Right atrium auricular region (tissue), 2 donors: ENCODE measurements around the gene CLEC17A. TPM values are rescaled to one million over a fixed set of nuclear protein-coding genes. Genes with fewer than 3 reads are reported as not detected.
"Not testable (repeated sequence)": the region's sequence is repeated elsewhere in the genome, so short reads cannot be mapped to it uniquely, and the experiment has no call there.

Experiments
- DNase-seq: peaks from one replicate; pipeline ENCODE4 v3.0.0-alpha.2; 2019; ENCODE audit warnings: low spot score
- H3K27ac ChIP-seq, 2 donors: fragments of 200-600 bp; sonication (generic); 1 replicate in 1 of 2; 2 replicates in 1 of 2; pipeline ENCODE4 v1.5.1; 2016 to 2019
- H3K27me3 ChIP-seq, 2 donors: fragments of 200-600 bp; sonication (generic); one replicate each; pipeline versions ENCODE4 v1.5.1 to v1.6.0; 2017 to 2019
- H3K36me3 ChIP-seq: fragments of 200-600 bp; sonication (generic); one replicate; pipeline ENCODE4 v1.5.1; 2016
- H3K4me1 ChIP-seq, 2 donors: fragments of 200-600 bp; sonication (generic); one replicate each; pipeline versions ENCODE4 v1.5.1 to v1.6.0; 2017 to 2019
- H3K4me3 ChIP-seq, 2 donors: fragments of 200-600 bp; sonication (generic); 1 replicate in 1 of 2; 2 replicates in 1 of 2; pipeline ENCODE4 v1.5.1; 2017 to 2019; ENCODE audit warnings: mild to moderate bottlenecking in 1 of 2, moderate library complexity in 1 of 2
- H3K9me3 ChIP-seq, 2 donors: fragments of 200-600 bp; sonication (generic); one replicate each; pipeline ENCODE4 v1.5.1; 2019
- total RNA-seq, 2 donors: library from RNA; depleted of rRNA; stranded (reverse); fragments of >200 nt; gene quantifications; one replicate each; pipeline ENCODE4 v1.1.0, GENCODE V29; 2016
- TF ChIP-seq, protein P1 (sequence below), 2 donors: fragments of 200-600 bp; sonication (generic); IDR thresholded peaks; one replicate each; pipeline ENCODE4 v1.5.1; 2019; ENCODE audit warnings: antibody characterized with exemption in 2 of 2

CLEC17A gene
- total RNA-seq, 2 donors from 2014 or later, result not detected

DNA sequence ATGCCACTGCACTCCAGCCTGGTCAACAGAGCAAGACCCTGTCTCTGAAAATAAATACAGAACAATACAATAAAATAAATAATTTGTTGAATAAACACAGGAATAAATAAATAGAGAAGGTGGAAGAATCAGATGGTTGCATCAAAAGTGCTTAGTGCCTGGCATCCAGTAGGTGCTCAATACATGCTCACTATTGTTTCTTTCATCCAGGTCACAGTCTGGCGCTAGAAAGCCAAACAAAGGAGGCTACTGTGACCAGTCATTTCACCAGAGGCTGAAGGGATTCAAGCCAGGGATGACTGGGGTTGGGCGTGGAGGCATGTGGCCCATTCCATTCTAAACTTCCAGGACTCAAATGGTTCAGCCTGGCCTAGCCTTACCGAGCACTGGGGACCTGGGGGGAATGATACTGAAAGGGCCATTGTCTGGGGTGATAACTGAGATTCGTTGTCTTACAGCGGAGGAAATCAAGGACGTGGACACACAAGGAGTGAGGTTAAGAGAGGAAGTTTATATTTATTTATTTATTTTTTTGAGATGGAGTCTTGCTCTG, 7.4 kb upstream of the CLEC17A start:
- no peak for DNase-seq
- H3K27ac ChIP-seq, result no peak overlapping the region
- no peaks in the 10 kb centered on the region for H3K9me3 ChIP-seq
- H3K4me3 ChIP-seq, result no peak overlapping the region
- TF ChIP-seq, protein P1, sequence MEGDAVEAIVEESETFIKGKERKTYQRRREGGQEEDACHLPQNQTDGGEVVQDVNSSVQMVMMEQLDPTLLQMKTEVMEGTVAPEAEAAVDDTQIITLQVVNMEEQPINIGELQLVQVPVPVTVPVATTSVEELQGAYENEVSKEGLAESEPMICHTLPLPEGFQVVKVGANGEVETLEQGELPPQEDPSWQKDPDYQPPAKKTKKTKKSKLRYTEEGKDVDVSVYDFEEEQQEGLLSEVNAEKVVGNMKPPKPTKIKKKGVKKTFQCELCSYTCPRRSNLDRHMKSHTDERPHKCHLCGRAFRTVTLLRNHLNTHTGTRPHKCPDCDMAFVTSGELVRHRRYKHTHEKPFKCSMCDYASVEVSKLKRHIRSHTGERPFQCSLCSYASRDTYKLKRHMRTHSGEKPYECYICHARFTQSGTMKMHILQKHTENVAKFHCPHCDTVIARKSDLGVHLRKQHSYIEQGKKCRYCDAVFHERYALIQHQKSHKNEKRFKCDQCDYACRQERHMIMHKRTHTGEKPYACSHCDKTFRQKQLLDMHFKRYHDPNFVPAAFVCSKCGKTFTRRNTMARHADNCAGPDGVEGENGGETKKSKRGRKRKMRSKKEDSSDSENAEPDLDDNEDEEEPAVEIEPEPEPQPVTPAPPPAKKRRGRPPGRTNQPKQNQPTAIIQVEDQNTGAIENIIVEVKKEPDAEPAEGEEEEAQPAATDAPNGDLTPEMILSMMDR (IDR thresholded peaks at IDR 0.05), result no peak
- no peaks in the 10 kb centered on the region for H3K27me3 ChIP-seq
- H3K4me1 ChIP-seq, result peaks cover 0 to 15% of the 10 kb centered on the region in 2 donors
- H3K36me3 ChIP-seq, result no peaks in the 10 kb centered on the region

DNA sequence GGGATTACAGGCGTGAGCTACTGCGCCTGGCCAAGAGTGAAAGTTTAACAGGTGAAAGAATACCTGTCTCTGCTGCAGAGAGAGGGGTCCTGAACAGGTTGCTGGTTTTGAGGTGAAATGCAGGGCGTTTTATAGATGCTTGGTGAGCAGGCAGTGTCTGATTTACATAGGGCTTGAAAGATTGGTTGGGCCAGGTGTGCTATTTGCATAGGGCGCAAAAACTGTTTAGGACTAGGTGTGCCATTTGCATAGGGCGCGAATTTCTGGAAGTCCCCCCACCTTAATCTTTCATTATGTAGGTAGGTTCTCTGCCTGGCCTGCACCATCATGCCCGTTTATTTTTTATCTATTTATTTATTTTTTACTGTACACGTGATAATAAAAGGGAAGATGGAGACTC, 6.5 kb upstream of the CLEC17A start:
- TF ChIP-seq, protein P1 (IDR thresholded peaks at IDR 0.05), result no peak

DNA sequence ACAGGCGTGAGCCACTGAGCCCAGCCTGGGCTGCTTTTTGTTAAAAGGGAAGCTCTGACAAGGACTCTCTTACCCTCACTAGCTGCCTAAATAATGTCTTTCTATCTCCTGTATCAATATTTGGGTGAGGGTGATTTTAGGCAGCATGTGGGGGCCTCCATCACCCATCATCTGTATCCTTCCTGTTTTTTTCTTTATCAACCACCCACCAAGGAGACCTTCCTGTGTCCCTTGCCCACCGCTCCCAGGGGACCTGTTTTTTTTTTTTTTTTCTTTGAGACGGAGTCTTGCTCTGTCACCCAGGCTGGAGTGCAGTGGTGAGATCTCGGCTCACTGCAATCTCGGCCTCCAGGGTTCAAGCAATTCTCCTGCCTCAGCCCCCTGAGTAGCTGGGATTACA, 5.6 kb upstream of the CLEC17A start:
- DNase-seq, result no peak
- TF ChIP-seq, protein P1 (IDR thresholded peaks at IDR 0.05), result no peak
- Histone ChIP-seq H3K36me3 (no peaks in the 10 kb centered on the region), H3K27me3 (no peaks in the 10 kb centered on the region), H3K9me3 (no peaks in the 10 kb centered on the region), H3K4me3 (no peak overlapping the region), H3K4me1 (peaks cover 0 to 3% of the 10 kb centered on the region in 2 donors), H3K27ac (no peak overlapping the region)

More for the DNA sequence above, 6.5 kb upstream of the CLEC17A start:
- H3K27me3 ChIP-seq, result no peaks in the 10 kb centered on the region
- H3K27ac ChIP-seq, result no peak overlapping the region
- peaks cover 0 to 7% of the 10 kb centered on the region in 2 donors for H3K4me1 ChIP-seq
- no peak overlapping the region for H3K4me3 ChIP-seq
- H3K9me3 ChIP-seq, result no peaks in the 10 kb centered on the region
- H3K36me3 ChIP-seq, result no peaks in the 10 kb centered on the region
- no peak for DNase-seq

DNA sequence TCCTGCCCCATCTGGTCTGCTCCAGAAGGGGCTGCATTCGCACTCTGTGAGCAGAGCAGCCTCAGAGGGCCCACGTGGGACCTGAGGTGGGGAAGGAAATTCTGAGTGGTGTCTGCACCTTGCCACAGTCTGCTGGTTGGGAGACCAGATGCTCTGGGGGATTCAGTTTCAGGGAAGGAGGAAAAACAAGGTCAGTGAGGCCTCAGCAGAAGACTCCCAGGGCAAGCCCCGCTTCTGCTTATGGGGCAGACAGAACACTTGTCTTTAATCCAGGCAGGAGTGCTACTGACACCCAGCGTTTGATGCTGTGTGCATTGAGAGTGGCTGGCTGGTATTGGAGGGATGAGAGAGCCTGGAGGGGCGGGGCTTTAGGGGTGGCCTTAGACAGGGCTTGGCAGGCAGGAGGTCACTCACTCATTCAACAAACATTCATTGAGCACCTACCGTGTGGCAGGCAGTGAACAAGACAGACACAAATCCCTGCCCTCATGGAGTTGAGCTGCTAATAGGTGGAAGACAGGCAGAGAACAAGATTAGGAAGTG, 4.9 kb upstream of the CLEC17A start:
- TF ChIP-seq, protein P1 (IDR thresholded peaks at IDR 0.05), result no peak
- no peaks in the 10 kb centered on the region for H3K27me3 ChIP-seq
- H3K4me1 ChIP-seq, result no peaks in the 10 kb centered on the region
- no peaks in the 10 kb centered on the region for H3K9me3 ChIP-seq
- H3K27ac ChIP-seq, result no peak overlapping the region
- H3K36me3 ChIP-seq, result no peaks in the 10 kb centered on the region
- no peak overlapping the region for H3K4me3 ChIP-seq
- no peak for DNase-seq

DNA sequence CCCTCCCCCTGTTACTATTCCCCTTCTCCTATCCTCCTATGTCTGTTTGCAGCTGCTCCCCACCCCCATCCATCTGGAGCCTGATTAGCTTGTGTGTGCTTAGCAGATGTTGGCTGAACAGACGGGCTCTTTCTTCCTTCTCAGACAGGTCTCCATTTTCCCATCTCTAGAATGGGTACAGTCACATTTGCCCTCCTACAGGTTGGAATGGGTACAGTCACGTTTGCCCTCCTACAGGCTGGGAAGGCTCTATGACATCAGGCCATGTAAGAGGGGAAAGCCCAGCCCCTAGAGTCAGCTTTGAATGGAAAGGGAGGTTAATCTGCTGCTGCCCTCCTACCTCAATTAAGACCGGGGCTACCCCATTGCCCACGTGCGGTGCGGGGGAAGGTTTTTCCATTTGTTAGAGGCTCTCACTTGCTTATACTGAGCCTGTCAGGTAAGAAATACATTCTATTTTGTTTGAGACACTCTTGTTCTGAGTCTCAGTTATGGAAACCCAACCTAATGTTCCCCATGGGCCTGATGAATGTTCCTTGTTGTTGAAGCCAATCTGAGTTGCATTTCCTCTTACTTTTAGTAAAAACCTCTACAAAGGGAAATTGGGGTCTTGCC, 2.2 kb upstream of the CLEC17A start:
- Histone ChIP-seq H3K27ac (no peak overlapping the region), H3K36me3 (no peaks in the 10 kb centered on the region), H3K27me3 (no peaks in the 10 kb centered on the region), H3K4me3 (no peak overlapping the region), H3K9me3 (no peaks in the 10 kb centered on the region), H3K4me1 (no peaks in the 10 kb centered on the region)
- TF ChIP-seq, protein P1 (IDR thresholded peaks at IDR 0.05), result no peak
- DNase-seq, result no peak

DNA sequence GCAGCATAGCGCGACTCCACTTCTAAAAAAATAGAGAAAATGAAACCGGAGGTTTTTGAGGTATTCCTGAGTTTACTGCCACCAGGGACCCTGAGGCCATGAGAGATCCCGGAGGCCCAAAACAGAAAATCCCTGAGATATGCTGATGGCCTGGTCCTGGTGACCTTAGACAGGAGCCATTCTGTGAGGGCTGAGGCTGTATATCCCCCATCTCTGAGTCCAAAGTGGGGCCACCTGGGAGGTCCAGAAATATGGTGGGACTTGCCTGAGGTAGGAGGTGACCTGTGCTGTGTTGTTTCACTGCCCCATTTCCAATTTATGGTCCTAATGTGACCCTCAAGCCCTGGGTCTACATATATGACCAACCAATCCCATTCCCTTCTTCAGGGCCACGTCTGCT, 1.5 kb downstream of the CLEC17A start:
- not testable (repeated sequence) for DNase-seq, H3K4me3 ChIP-seq, H3K9me3 ChIP-seq, H3K36me3 ChIP-seq, H3K27me3 ChIP-seq, H3K27ac ChIP-seq, H3K4me1 ChIP-seq

DNA sequence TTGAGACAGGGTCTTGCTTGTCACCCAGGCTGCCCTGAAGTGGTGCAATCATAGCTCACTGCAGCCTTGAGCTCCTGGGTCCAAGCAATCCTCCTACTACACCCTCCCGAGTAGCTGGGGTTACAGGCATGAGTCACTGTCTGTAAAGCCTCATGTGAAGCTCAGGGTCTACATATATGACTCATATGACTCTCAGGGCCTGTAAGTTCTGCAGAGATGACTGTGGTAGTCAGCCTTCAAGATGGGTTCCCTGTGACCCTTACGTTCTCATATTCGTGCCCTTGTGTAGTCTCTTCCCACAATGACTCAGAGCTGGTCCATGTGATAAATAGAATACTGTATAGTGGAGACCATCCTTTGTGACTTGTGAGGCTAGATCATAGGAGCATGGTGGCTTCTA, 2.3 kb downstream of the CLEC17A start:
- H3K9me3 ChIP-seq, H3K36me3 ChIP-seq, DNase-seq, H3K27me3 ChIP-seq, H3K27ac ChIP-seq, H3K4me1 ChIP-seq, H3K4me3 ChIP-seq: not testable (repeated sequence)

DNA sequence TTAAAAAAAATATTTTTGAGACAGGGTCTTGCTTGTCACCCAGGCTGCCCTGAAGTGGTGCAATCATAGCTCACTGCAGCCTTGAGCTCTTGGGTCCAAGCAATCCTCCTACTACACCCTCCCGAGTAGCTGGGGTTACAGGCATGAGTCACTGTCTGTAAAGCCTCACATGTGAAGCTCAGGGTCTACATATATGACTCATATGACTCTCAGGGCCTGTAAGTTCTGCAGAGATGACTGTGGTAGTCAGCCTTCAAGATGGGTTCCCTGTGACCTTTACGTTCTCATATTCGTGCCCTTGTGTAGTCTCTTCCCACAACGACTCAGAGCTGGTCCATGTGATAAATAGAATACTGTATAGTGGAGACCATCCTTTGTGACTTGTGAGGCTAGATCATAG, 6.5 kb downstream of the CLEC17A start:
- not testable (repeated sequence) for DNase-seq, H3K27me3 ChIP-seq, H3K36me3 ChIP-seq, H3K4me1 ChIP-seq, H3K4me3 ChIP-seq, H3K27ac ChIP-seq, H3K9me3 ChIP-seq
